DMS 273 (cell line): ENCODE results near the gene LZTS3.
"Not testable (repeated sequence)": the region's sequence is repeated elsewhere in the genome, so short reads cannot be mapped to it uniquely, and the experiment has no call there.

Experiments used
- DNase-seq: peaks from one replicate; lab custom pipeline; 2025; ENCODE audit not compliant: unreplicated experiment; lab: John Stamatoyannopoulos, UW

The LZTS3 gene

DNA sequence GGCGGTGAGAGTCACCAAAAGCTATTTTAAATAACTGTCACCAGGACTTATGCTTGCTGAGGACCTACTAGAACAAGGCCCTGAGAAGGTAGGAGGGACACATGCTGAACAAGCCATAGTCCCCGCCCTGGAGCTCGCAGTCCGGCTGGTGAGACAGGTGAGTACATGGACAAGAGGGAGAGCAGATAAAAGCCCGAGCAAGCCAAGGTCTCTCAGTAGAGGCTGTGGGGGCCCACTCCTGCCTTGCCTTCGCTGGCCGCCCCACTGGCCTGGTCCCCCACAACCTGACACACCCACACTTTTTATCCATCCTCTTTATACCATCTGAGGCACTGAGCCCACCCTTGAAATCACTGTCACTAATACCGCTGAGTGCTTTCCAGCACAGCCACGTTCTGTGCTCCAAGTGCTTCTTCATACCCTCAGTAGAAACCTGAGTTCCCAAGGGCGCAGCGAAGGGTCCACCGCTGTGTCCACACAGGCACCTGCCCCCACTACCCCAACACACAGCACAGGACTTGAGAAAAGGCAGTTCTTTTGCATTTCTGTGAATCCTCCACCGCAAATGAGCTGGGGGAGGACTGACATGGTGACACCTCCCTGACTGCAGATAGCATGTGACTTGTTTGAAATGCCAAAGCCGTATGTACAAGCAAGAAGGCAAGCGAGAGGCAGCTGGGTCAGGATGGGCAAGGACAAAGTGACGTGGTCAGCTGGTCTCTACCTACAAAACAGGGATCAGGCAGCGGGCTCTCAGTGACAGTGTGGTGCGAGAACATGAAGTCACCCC, 19.1 kb upstream of the LZTS3 start:
- DNase-seq, result no peak

DNA sequence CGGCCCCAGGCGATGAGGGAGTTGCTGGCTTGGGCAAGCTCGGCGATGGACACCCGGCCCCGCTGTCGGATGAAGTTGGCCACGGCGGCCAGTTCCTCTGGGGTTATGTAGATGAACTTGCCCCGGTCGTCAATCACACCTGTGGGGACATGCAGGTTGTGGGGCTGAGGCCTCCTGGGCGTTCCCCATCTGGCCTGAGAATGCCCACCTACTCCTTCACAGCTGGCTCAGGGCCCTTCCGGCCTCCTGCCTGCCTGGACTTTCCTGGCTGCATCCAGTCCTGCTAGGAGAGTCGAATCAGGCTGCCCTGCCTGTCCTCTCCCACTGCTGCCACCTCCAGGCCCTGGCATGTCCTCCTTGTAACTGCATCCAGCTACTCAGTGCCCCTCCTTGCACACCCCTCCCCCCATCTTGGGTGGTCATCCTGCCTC, 17.3 kb upstream of the LZTS3 start:
- DNase-seq, result no peak

DNA sequence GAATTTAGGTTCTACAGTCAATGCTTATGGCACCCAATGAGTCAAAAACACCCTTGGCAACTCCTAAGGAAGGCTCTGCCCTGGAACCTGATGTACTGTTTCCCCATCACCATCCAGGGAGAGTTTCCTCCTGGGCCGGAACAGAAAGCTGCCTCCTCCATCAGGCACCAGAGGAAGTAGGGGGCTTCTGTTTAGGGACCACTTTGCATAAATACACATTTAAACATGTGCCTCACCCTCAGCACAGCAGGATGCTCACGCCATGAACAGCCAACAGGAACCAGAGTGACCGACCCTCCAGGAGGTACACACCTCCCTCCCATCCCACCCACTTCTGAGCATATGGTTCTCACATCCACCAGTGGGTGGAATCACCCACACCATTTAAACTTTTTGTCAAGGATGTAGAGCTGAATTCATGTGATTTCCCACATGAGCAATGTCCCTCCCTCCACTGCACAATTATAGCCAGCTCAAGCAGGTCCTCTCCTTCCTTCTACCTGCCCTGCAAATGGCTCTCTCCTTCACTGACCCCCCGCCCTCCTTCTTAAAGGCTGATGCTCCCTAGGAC, 16.3 kb upstream of the LZTS3 start:
- no peak for DNase-seq

DNA sequence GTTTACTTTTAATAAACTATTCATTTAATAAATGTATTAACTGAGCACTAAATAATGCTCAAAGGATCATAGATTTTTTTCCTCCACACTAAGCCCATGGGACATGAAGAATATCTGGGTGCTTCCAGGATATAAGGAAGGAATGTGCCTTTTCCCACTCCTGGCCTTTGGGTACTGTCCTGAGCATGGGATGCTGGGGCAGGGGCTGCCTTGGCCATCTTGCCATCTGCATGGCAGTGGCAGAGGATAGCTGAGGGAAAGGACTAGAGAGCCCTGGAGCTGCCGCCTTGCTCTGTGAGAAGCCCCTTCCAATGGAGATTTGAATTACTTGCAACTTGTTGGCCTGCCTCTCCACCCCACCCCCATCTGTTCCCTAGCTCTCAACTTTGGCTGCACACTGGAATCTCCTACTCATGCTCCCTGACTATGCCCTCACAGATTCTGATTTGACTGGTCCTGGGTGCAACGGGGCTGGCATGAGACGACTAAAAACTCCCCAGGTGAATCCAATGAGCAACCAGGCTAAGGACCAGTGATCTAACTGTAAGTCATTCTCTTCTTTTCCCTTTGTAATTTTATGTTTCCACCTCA, 15.6 kb upstream of the LZTS3 start:
- DNase-seq, result peak; percentile 49

DNA sequence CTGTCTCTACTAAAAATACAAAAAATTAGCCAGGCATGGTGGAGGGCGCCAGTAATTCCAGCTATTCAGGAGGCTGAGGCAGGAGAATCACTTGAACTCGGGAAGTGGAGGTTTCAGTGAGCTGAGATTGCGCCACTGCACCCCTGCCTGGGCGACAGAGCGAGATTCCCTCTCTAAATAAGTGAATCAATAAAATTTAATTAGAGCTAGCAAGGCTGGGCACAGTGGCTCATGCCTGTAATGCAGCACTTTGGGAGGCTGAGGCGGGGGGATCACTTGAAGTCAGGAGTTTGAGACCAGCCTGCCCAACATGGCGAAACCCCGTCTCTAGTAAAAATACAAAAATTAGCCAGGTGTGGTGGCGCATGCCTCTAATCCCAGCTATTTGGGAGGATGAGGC, 14.5 kb upstream of the LZTS3 start:
- not testable (repeated sequence) for DNase-seq

DNA sequence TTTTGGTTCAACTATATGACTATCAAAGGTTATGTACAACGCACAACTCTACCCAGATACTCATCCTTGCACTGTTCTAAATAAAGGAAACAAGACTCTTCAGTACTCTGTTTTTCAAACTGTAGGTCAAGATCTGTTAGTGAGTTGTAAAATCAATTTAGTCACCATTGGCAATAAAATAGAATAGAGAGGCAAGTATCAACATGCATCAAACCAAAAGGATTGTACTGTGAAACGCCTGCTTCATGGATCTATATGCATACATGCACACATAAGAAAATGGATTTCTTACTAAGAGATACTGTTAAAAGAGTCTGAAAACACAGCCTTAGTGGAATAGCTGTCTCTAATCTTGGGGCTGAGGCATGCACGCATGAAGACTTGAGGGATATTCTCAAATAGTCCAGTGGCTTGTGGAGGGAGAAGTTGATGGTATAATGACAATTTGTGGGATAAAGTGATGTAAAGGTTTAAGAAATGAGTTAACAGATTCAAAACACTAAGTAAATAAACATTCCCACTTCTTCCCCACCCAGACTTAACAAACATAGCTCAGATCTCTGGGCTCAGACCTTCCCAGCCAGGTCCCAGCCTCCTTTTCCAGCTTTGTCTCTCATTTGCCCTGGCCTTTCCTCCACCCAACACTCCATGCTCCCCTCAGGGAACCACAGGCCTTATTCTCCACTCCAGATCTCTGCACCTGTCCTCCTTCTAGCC, 10.7 kb upstream of the LZTS3 start:
- DNase-seq, result no peak

DNA sequence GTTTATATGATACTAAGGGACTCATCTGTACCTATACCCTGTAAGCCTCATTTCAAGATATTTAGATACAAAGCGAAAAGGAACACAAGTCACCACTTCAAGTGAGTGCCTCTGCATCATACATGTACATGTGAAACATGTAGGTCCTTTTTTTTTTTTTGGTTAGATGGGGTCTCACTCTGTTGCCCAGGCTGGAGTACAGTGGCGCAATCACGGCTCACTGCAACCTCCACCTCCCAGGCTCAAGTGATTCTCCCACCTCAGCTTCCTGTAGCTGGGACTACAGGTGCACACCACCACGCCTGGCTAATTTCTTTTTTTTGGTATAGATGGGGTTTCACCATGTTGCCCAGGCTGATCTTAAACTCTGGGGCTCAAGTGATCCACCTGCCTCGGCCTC, 9.1 kb upstream of the LZTS3 start:
- not testable (repeated sequence) for DNase-seq

DNA sequence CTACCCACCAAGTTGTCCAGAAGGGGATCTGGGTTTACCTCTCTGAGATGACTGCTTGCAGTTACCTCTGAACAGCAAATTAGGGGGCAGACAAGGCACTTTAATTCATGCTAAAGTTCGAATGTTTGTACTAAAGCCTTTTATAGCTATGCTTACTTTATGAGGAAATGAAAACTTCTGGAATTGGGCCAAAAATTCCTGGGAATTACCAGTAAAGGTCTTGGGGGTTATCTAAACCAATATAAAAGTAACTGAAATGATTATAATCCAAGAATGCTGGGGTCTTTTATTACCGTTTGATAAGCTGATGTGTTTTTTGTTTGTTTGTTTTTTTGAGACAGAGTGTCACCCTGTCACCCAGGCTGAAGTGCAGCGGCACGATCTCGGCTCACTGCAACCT, 7.9 kb upstream of the LZTS3 start:
- DNase-seq, result peak; percentile 23

DNA sequence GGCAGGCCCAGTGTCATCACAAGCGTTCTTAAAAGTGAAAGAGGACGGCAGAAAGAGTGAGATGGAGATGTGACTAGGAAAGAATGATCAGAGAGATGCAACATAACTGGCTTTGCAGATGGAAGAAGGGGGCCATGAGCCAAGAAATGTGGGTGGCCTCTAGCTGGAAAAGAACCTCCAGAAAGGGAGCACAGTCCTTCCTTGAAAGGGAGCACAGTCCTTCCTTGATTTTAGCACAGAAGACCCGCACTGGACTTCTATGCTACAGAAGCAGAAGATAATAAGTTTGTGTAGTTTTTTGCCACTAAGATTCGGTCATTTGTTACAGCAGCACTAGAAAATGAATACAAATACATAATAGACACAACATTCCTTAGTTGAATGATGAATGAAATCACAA, 7.0 kb upstream of the LZTS3 start:
- DNase-seq, result no peak

DNA sequence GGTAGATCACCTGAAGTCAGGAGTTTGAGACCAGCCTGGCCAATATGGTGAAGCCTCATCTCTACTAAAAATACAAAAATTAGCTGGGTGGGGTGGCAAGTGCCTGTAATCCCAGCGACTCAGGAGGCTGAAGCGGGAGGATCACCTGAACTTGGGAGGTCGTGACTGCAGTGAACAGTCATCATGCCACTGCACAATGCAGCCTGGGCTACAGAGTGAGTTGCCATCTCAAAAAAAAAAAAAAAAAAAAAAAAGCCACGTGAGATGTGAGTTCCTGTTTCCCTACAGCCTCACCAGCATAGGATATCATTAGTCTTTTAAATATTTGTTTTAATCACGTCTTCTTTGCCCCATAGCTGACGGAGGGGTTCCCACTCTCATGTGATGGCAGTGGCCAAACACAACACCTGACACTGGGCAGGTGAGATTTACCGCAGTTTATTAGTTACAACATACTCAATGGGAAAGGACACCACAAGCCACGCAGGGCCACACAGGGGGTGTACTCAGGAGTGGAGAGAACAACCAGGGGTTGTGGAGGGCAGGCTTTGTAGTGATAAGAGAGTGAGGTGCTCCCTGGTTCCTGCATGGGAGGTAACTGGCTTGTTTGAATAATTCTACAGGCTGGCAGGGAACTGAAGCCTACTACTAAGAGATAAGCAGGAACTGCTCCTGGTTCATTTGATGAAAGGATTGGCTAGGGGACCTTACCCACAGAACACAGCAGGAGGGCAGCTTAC, 4.6 kb upstream of the LZTS3 start:
- no peak for DNase-seq

DNA sequence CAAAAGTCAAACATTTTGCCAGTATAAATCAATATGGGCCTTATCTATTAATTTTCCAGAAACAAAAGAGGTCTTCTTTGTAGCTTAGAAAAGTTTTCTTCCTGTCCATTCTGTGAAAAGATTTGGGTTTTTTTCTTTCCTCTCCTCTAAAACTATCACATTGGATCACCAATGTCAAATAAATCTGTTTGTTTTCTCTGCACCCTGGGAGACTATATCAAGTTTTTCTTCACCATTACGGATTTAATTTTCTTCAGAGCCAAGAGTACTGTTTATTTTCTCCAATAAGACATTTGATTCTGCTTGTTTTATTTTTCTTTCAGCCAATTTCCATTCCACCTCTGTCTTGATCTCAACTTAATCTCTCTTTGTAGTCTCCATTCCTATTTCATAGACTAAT, 1.9 kb upstream of the LZTS3 start:
- DNase-seq, result no peak

DNA sequence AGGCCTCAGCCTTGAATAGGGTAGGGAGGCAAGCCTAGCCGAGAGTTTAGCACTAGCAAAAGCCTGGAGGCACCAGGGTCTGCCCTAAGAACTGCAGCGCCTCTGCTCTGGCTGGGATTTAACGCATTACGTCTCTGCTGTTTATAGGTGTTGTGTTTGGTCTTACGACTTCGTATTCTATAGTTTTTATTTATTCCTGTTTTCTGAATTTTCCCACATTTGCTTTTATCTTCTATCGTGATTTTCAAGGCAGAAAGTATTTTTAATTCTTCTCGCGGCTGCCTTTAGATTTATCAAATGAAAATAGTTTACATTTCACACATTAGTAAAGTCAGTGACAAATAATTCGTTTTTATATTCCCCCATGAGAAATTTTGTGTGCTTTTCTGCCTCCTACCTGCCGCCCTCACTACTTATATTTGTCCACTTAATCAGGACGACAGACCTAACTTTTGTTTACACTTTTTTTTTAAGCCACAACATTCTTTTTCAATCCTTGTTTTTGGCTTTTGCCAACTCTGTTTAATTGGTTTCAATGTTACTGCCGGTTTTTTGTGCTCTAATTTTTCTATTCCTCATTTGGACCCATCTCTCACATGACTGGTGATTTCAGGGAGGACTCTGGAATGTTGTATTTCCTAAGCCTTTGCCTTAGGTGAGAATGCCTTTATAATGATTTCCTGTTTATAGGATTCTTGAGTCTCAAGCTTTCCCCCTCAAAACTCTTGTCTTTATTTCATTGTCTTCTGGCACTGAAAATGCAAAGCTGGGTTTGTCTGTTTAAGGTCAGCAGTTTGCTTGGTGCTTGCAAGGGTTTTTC, 1.3 kb upstream of the LZTS3 start:
- DNase-seq, result no peak

DNA sequence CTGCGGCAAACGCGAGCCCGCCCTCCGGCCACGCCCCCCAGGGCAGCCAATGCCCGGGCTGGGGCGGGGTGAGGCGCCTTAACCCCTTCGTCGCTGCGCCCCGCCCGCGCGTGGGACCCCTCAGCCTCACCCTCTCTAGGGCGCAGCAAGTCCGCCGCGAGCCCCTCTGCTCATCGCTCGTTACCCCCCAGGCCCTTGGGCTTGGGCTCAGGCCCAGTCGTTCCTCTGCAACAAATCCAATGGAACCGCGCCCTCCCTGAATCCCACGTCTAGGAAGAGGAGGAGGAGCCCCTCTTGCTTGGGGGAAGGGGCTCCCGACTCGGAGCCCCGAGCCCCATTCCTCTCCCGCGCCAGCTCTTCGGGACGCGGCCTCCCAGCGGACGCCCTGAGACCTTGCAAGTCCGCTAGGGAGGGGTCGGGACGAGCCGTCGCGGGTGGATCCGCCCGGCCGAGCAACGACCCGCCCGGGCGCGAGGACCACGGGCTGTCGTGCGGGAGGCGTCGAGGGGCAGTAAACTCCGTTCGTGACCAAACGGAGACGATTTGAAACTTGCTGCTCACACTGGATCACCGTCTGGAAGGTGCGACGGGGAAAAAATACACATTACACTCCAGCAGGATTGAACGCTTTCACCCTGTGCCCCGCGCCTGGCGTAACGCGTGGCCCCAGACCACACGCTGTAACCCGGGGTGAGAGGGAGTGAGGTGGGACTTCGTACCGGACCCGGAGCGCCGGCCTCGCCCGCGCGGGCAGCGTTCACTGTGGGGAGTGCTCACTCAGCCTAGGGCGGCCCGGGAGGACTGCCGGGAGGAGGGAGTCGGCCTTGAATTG, 477 bp upstream of the LZTS3 start:
- peak; percentile 96 for DNase-seq

DNA sequence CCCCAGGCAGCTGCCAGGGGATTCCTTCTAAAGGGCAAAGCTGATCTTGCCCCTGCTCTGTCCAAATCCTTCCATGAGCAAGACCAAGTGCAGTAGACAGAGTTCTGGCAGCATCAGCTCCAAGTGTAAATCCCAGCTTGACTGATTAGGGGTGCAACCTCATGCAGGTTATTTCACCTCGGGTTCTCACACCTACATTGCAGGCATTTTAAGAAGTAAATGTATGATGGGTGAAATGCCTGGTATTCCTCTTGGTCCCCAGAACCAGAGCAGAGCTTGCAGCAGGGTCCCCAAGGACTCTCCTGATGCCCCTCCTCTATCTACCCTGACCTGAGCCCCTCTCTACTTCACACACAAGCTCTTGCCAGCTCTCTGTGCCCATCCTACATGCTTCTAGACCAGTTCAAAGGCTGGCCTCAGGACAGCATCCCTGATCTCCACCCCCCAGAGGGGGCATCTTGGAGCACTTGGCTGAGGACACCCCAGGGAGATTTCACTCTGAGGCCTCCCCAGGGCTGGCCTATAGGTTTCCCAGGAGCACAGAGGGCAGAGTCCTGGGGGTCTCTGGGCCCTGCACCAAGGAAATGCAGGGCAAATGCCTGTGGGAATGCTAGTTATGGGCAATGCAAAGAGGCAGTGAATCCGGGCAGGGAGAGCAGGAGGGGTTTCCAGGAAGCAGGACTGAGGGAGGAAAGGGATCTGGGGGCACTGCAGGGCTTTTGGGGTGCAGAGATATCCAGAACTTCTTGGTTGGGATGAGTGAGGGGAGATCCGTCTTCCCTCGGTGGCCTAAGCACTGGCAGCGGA, 1.0 kb downstream of the LZTS3 start:
- DNase-seq, result no peak

DNA sequence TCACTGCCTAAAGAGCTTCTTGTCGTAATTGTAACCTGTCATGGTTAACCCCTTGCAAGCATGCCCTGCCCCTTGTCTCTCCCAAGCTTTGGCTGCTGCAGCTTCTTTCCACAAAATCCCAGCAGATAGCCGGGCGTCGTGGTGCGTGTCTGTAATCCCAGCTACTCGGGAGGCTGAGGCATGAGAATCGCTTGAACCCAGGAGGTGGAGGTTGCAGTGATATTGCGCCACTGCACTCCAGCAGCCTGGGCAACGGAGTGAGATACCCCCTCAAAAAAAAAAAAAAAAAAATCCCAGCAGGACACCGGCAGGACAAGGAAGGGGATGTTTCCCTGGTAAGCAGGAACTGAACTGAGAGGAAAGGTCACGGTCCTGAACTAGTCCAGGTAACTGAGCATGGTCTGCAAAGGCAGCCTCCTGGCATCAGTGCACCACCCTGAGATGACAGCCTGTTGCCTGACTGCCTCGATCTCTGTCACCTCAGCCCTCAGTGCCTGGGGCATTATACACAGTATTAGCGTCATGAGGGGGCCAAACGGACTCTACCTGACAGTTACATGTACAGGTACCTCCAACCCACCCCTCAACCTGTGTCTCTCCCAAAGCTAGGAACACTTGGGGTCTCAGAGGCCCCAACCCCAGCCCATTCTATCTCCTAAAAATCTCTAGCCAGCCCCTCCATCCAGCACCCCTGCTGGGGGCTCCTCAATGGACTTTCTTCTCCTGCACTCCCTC, 1.8 kb downstream of the LZTS3 start:
- DNase-seq, result no peak

DNA sequence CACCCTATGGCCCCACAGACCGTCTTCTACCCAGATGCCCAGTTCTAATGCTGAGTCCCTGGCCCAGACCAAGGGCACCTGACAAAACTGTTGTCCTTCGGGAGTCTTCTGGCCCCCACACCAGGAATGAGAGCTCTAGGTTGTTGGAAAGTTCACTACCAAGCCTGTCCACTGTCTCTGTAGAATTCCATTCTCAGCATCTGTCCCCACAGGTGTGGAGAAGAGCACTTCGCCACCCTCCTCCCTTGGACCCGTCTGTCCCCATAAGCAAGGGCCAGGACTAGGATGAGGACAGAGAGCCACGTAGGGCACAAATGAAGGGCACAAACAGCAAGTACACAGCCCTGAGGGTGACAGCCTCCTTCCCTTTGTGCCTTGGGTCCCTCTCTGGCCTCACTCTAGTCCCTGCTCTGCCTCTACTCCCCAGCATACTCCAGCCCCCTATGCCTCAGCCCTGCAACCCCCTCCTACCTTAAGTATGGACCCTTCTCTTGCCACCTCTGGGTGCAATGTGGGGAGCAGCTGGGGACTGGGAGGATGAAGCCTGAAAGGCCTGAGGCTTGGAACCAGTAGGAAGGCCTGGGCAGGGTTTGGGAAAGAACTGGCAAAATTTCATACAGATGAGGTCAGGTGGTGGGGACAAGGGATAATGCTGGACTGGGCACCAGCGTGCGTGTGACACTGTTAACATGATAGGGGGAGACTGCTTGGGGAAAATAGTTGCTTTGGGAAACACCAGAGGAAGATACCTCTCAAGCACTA, 4.3 kb downstream of the LZTS3 start:
- DNase-seq, result no peak
